HEK293T (cell line): ENCODE data around the gene ZMIZ2.

Experiments
- BHLHE40 ChIP-seq: fragments of 450-650 bp; IDR thresholded peaks from 2 replicates; pipeline ENCODE4 v1.6.1; 2016; ENCODE audit warnings: mild to moderate bottlenecking, moderate library complexity, borderline replicate concordance
- PKNOX1 ChIP-seq: fragments of 450-650 bp; IDR thresholded peaks from 2 replicates; pipeline ENCODE4 v1.6.1; 2016
- SP1 ChIP-seq: fragments of 450-650 bp; IDR thresholded peaks from 2 replicates; pipeline ENCODE4 v1.6.1; 2017
- SUZ12 ChIP-seq: fragments of 450-650 bp; IDR thresholded peaks from 2 replicates; pipeline ENCODE4 v1.6.1; 2016; ENCODE audit warnings: mild to moderate bottlenecking
- TARDBP ChIP-seq: fragments of 450-650 bp; IDR thresholded peaks from 2 replicates; pipeline ENCODE4 v1.6.1; 2016

- TF ChIP-seq SP1 (no peak), TARDBP (no peak), SUZ12 (no peak), BHLHE40 (no peak), PKNOX1 (no peak)
Measured at GRCh38 chr7:44768628-44769371, 20.2 kb downstream of the ZMIZ2 start.
